Ascending aorta (tissue), 2 donors: ENCODE results near the gene HIC1. TPM values are rescaled to one million over a fixed set of nuclear protein-coding genes. Genes with fewer than 3 reads are reported as not detected.
A peak's percentile ranks its signal among the peaks of the same experiment; 100 is the strongest.

Source experiments
- DNase-seq, 2 donors: peaks; one replicate each; pipeline ENCODE4 v3.0.0-alpha.2; 2019; ENCODE audit warnings: low spot score in 2 of 2
- H3K27ac ChIP-seq, 2 donors: fragments of 200-600 bp; sonication (generic); one replicate each; pipeline ENCODE4 v1.5.1; 2016 to 2017; ENCODE audit warnings: mild to moderate bottlenecking in 1 of 2
- H3K27me3 ChIP-seq: fragments of 200-600 bp; sonication (generic); one replicate; pipeline ENCODE4 v1.5.1; 2017
- H3K36me3 ChIP-seq, 2 donors: fragments of 200-600 bp; sonication (generic); one replicate each; pipeline ENCODE4 v1.5.1; 2016
- H3K4me1 ChIP-seq, 2 donors: fragments of 200-600 bp; sonication (generic); one replicate each; pipeline ENCODE4 v1.5.1; 2016 to 2017; ENCODE audit warnings: mild to moderate bottlenecking in 1 of 2
- H3K4me3 ChIP-seq, 2 donors: fragments of 200-600 bp; sonication (generic); one replicate each; pipeline ENCODE4 v1.5.1; 2016 to 2017; ENCODE audit warnings: mild to moderate bottlenecking in 1 of 2
- H3K9me3 ChIP-seq, 2 donors: fragments of 200-600 bp; sonication (generic); one replicate each; pipeline ENCODE4 v1.5.1; 2016
- intact Hi-C: fragments of 100-400 bp; cut with DNase I; formaldehyde crosslinking; loops from one replicate; pipeline ENCODE4 v1.15.1; 2023
- total RNA-seq: library from RNA; depleted of rRNA; stranded (reverse); fragments of >200 nt; gene quantifications from one replicate; pipeline ENCODE4 v1.1.0, GENCODE V29; 2016
- TF ChIP-seq, protein P1 (sequence below), 3 experiments: fragments of 200-600 bp in 2 of 3; fragments of 450-650 bp in 1 of 3; sonication (generic) in 2 of 3; IDR thresholded peaks; one replicate each; pipeline ENCODE4 v1.5.1; 2016 to 2019; ENCODE audit warnings: antibody characterized with exemption in 3 of 3, mild to moderate bottlenecking in 1 of 3, moderate library complexity in 1 of 3

The HIC1 gene
- total RNA-seq, 1 donor from 2014 or later, result 131 TPM

DNA sequence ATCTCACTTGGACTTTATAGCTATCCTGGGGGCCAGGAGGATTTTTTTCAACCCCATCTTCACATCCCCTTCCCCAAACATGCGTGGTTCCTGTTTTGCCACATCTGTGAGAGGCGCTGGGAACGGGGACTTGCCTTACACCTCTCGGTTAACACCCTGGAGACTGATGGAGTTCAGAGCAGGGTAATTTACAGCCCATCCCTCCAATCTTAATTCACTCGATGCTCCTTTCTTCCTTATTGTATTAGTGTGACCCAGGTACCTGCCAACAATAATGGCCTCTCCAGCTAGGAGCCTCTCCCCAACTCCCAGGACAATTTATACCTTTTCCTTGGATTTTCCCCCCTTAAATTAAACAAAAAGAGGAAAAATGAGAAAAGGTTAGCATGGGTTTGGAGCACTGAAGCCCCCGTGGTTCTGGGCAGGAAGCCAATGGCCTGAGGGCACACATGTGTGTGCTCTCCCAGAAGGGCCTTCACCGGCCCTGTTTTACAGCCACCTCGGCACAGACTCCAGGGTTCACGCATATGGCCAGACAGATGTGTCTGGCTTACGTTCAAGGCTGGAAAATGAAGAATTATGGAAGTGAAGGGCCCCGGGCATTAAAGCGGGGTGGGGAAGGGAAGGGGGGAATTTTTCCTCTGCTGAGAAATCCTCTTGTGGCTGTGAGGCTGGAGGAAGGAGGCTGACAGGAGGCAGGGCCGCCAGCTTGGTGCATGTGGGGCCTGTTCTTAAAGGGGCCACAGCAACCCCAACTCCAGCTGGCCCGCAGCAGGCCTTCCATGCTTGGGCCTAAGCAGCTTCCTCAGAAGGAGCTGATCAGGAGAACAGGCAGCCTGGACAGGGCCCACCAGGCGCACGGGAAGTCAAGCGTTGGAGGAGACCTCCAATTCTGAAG is 21.4 kb downstream of the HIC1 start:
- H3K36me3 ChIP-seq, result peaks cover 28 to 72% of the 10 kb centered on the region in 2 donors
- no peaks in the 10 kb centered on the region for H3K9me3 ChIP-seq
- peak overlapping the region in 1 of 2 donors; percentile 32 for H3K27ac ChIP-seq
- no peaks in the 10 kb centered on the region for H3K4me1 ChIP-seq
- TF ChIP-seq, protein P1, sequence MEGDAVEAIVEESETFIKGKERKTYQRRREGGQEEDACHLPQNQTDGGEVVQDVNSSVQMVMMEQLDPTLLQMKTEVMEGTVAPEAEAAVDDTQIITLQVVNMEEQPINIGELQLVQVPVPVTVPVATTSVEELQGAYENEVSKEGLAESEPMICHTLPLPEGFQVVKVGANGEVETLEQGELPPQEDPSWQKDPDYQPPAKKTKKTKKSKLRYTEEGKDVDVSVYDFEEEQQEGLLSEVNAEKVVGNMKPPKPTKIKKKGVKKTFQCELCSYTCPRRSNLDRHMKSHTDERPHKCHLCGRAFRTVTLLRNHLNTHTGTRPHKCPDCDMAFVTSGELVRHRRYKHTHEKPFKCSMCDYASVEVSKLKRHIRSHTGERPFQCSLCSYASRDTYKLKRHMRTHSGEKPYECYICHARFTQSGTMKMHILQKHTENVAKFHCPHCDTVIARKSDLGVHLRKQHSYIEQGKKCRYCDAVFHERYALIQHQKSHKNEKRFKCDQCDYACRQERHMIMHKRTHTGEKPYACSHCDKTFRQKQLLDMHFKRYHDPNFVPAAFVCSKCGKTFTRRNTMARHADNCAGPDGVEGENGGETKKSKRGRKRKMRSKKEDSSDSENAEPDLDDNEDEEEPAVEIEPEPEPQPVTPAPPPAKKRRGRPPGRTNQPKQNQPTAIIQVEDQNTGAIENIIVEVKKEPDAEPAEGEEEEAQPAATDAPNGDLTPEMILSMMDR (IDR thresholded peaks at IDR 0.05), result no peak
- no peak overlapping the region for H3K4me3 ChIP-seq
- no peaks in the 10 kb centered on the region for H3K27me3 ChIP-seq
- DNase-seq, result no peak
- intact Hi-C loops, result no loop called here

DNA sequence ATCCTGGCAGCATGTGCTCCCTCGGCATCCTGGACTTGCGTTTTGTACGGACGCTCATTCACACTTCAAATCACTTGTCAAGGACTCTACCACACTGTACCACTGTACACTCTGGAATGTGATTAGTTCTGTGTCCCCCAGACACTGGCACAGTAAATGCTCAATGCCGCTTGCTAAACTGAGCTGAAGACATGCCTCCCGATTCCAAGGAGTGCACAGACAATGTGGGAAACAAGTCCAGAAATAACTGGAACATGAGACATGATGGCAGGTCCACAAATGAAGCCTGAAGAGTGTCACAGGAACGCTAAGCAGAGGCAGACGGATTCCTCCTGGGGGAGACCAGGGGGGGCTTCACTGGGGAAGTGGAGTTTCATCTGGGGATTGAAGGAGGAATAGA is 22.1 kb downstream of the HIC1 start:
- DNase-seq, result no peak
- Histone ChIP-seq H3K36me3 (peaks cover 35 to 72% of the 10 kb centered on the region in 2 donors), H3K4me1 (no peaks in the 10 kb centered on the region), H3K9me3 (no peaks in the 10 kb centered on the region), H3K4me3 (no peak overlapping the region), H3K27ac (no peak overlapping the region), H3K27me3 (no peaks in the 10 kb centered on the region)
- intact Hi-C loops, result no loop called here
- TF ChIP-seq, protein P1 (IDR thresholded peaks at IDR 0.05), result no peak

DNA sequence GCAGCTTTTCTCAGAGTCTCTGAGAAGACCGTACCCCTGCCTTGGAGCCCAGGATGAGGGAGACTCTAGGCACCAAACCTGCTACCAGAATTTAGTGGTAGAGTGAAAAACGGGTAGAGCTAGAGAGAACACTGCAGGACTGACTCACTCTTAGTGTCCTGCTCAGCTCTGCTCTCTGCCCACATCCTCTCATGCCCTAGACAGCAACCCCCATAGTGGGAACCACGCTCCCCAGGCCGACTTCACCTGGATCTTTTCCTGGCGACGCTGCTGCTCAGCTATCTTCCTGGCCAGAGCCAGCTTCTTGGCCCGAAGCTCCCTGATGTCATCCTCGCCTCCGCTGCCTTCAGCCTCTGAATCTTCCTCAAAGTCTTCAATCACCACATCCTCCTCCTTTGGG is 26.7 kb downstream of the HIC1 start:
- DNase-seq, result no peak
- Histone ChIP-seq H3K4me1 (peaks cover 0 to 10% of the 10 kb centered on the region in 2 donors), H3K27me3 (no peaks in the 10 kb centered on the region), H3K4me3 (no peak overlapping the region), H3K27ac (no peak overlapping the region), H3K36me3 (peaks cover 35 to 64% of the 10 kb centered on the region in 2 donors), H3K9me3 (no peaks in the 10 kb centered on the region)
- TF ChIP-seq, protein P1 (IDR thresholded peaks at IDR 0.05), result no peak
- intact Hi-C loops, result no loop called here

DNA sequence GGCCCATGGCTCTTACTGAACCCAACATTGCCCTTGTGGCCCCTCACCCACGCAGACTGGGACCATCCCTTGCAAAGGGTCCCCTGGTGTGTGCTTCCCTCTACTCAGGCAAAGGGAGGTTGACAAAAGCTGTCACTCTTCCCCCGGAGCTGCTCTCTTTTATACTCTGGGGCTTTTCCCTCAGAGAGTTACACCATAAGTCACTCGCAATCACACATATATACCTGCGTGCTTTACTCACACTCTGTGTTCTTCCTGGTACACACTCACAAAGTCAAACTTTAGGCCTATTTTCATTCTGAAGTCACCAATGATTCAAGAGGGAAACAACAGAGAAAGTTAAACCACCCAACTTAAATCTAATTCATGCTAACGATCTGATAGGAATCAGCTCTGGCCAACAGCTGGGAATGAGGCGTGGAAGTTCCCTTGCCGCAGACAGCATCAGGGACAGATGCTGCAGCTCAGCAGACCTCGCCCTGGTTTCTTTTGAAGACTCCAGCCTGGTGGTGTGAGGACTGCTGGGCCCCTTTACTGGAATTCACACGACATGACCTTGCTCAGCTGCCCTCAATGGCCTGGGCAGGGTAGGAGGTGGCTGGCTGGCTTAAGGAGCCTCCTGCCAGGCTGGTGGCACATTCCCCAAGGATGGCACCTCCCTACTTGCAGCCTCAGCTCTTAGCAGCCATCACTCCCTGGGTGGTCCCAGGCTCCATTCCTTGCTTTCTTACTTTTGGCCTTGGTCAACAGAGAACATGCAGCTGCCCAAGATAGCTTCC is 27.3 kb downstream of the HIC1 start:
- H3K27ac ChIP-seq, result no peak overlapping the region
- no peak for DNase-seq
- H3K4me3 ChIP-seq, result no peak overlapping the region
- H3K36me3 ChIP-seq, result peaks cover 35 to 58% of the 10 kb centered on the region in 2 donors
- TF ChIP-seq, protein P1 (IDR thresholded peaks at IDR 0.05), result no peak
- no peaks in the 10 kb centered on the region for H3K9me3 ChIP-seq
- intact Hi-C loops, result no loop called here
- H3K4me1 ChIP-seq, result peaks cover 0 to 13% of the 10 kb centered on the region in 2 donors
- H3K27me3 ChIP-seq, result no peaks in the 10 kb centered on the region

DNA sequence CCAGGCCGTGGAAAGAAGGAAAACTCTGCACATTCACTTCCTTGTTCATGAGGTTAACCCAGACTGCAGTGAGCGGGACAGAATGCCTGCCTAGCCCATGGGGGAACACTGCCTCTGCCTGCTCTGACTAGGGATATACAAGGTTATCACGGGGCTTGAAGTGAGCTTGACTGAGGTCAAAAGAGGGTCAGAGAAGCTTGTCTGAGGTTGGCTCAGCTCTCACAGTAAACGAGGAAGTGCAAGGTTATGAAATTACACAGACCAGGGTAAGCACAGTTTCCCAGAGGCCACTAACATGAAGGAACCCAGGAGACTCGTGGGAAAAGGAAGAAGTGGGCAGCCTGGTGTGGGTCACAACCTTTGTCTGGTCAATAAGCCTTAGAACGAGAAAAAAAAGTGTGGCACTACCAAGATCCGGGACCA is 28.7 kb downstream of the HIC1 start:
- no peak overlapping the region for H3K4me3 ChIP-seq
- intact Hi-C loops, result no loop called here
- TF ChIP-seq, protein P1 (IDR thresholded peaks at IDR 0.05), result no peak

More for the DNA sequence above, 28.7 kb downstream of the HIC1 start:
- Histone ChIP-seq H3K9me3 (no peaks in the 10 kb centered on the region), H3K4me1 (peaks cover 0 to 28% of the 10 kb centered on the region in 2 donors), H3K36me3 (peaks cover 21 to 45% of the 10 kb centered on the region in 2 donors), H3K27me3 (no peaks in the 10 kb centered on the region), H3K27ac (peak overlapping the region; percentile 59 to 67)
- peak; percentile 35 to 78 for DNase-seq
